Type B pancreatic cell (in vitro differentiated cells): ENCODE results near the gene PAPLN. TPM values are rescaled to one million over a fixed set of nuclear protein-coding genes. Genes with fewer than 3 reads are reported as not detected.
"Not testable (repeated sequence)": the region's sequence is repeated elsewhere in the genome, so short reads cannot be mapped to it uniquely, and the experiment has no call there.

Experiments
- DNase-seq: peaks from one replicate; pipeline ENCODE4 v3.0.0; 2021; ENCODE audit warnings: mixed read lengths; ENCODE audit not compliant: unreplicated experiment; ENCODE audit errors: extremely low spot score
- H3K27ac Mint-ChIP-seq: 2 replicates; pipeline ENCODE4 v1.8.0; 2021; ENCODE audit warnings: mild to moderate bottlenecking, mixed read lengths
- H3K27me3 Mint-ChIP-seq: 2 replicates; pipeline ENCODE4 v1.8.0; 2021; ENCODE audit warnings: mixed read lengths
- H3K36me3 Mint-ChIP-seq: 2 replicates; pipeline ENCODE4 v1.8.0; 2021; ENCODE audit warnings: mixed read lengths
- H3K4me1 Mint-ChIP-seq: one replicate; pipeline ENCODE4 v1.8.0; 2021; ENCODE audit warnings: mixed read lengths; ENCODE audit not compliant: unreplicated experiment
- H3K4me3 Mint-ChIP-seq: 2 replicates; pipeline ENCODE4 v1.8.0; 2021; ENCODE audit warnings: mild to moderate bottlenecking, mixed read lengths
- H3K9me3 Mint-ChIP-seq: 2 replicates; pipeline ENCODE4 v1.8.0; 2021; ENCODE audit warnings: mixed read lengths
- long read RNA-seq: library from polyadenylated mRNA; unstranded; transcript quantifications from one replicate; pipeline ENCODE4 v2.0.0, GENCODE V29; 2020
- total RNA-seq: library from RNA; stranded (reverse); gene quantifications from 2 replicates; pipeline ENCODE4 v1.2.1, GENCODE V29; 2021; ENCODE audit warnings: low replicate concordance
- TF ChIP-seq, protein P1 (sequence below): fragments of 200-600 bp; sonication (generic); conservative IDR thresholded peaks from 2 replicates; pipeline ENCODE4 v1.5.0; 2021; ENCODE audit warnings: antibody characterized with exemption, mild to moderate bottlenecking

The PAPLN gene, protein sequence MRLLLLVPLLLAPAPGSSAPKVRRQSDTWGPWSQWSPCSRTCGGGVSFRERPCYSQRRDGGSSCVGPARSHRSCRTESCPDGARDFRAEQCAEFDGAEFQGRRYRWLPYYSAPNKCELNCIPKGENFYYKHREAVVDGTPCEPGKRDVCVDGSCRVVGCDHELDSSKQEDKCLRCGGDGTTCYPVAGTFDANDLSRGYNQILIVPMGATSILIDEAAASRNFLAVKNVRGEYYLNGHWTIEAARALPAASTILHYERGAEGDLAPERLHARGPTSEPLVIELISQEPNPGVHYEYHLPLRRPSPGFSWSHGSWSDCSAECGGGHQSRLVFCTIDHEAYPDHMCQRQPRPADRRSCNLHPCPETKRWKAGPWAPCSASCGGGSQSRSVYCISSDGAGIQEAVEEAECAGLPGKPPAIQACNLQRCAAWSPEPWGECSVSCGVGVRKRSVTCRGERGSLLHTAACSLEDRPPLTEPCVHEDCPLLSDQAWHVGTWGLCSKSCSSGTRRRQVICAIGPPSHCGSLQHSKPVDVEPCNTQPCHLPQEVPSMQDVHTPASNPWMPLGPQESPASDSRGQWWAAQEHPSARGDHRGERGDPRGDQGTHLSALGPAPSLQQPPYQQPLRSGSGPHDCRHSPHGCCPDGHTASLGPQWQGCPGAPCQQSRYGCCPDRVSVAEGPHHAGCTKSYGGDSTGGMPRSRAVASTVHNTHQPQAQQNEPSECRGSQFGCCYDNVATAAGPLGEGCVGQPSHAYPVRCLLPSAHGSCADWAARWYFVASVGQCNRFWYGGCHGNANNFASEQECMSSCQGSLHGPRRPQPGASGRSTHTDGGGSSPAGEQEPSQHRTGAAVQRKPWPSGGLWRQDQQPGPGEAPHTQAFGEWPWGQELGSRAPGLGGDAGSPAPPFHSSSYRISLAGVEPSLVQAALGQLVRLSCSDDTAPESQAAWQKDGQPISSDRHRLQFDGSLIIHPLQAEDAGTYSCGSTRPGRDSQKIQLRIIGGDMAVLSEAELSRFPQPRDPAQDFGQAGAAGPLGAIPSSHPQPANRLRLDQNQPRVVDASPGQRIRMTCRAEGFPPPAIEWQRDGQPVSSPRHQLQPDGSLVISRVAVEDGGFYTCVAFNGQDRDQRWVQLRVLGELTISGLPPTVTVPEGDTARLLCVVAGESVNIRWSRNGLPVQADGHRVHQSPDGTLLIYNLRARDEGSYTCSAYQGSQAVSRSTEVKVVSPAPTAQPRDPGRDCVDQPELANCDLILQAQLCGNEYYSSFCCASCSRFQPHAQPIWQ
- 0.99 and 2.0 TPM in 2 replicates for total RNA-seq
- long read RNA-seq: 0 reads

DNA sequence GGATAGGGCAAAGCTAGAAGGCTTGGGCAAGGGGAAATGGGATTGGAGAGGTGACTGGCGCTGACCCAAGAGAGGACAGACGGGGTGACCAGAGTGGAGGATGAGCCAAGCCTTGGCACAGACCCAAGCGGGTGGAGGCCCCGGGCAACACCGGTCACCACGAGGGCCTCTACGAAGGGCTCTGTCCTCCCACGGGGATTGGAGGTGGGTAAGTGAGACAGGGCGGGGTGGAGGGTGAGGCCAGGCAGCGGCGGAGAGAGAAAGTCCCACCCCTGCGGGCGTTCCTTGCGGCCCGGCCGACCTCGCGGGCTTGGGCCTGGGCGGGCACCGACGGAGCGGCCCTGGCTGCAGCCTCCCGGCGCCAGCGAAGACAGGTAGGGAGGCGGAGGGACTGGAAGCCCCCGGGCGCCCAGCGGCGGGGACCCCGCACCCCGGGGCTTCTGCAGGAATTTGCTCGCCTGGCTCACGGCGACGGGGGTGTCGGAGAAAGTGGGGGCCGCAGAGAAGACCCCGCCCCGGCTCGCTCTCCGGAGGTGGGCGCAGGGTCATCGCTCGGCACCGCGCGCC is at the start of gene PAPLN:
Gene PAPLN, plus strand, starts transcription at position 288 of the 567 bp plus-strand sequence. CDS start 2,273 bp downstream, outside the sequence.
- Mint-ChIP-seq H3K27ac (peak within 1 kb of the TSS; percentile 54), H3K27me3 (peaks cover 88% of the 10 kb centered on the region), H3K9me3 (no peaks in the 10 kb centered on the region), H3K36me3 (no peaks in the 10 kb centered on the region), H3K4me3 (peak within 1 kb of the TSS; percentile 87), H3K4me1 (peaks cover 29% of the 10 kb centered on the region)
- DNase-seq: no peak
- TF ChIP-seq, protein P1, sequence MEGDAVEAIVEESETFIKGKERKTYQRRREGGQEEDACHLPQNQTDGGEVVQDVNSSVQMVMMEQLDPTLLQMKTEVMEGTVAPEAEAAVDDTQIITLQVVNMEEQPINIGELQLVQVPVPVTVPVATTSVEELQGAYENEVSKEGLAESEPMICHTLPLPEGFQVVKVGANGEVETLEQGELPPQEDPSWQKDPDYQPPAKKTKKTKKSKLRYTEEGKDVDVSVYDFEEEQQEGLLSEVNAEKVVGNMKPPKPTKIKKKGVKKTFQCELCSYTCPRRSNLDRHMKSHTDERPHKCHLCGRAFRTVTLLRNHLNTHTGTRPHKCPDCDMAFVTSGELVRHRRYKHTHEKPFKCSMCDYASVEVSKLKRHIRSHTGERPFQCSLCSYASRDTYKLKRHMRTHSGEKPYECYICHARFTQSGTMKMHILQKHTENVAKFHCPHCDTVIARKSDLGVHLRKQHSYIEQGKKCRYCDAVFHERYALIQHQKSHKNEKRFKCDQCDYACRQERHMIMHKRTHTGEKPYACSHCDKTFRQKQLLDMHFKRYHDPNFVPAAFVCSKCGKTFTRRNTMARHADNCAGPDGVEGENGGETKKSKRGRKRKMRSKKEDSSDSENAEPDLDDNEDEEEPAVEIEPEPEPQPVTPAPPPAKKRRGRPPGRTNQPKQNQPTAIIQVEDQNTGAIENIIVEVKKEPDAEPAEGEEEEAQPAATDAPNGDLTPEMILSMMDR: no peak

DNA sequence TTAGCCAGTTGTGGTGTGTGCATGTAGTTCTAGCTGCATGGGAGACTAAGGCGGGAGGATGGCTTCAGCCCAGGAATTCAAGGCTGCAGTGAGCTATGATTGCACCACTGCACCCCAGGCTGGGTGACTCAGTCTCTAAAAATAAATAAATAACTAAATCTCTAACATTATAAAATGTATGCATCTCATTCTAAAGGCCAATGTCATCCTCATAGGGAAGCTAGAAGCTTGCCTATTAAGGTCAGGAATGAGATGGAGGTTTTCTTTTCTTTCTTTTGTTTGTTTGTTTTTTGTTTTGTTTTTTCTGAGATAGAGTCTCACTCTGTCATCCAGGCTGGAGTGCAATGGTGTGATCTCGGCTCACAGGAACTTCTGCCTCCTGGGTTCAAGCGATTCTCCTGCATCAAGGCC is 48.8 kb upstream of the PAPLN start:
- no peaks in the 10 kb centered on the region for H3K9me3 Mint-ChIP-seq
- TF ChIP-seq, protein P1: no peak
- DNase-seq: no peak
- H3K27me3 Mint-ChIP-seq: no peaks in the 10 kb centered on the region
- H3K27ac Mint-ChIP-seq: no peak overlapping the region
- no peak overlapping the region for H3K4me3 Mint-ChIP-seq
- no peaks in the 10 kb centered on the region for H3K4me1 Mint-ChIP-seq
- H3K36me3 Mint-ChIP-seq: peaks cover 12% of the 10 kb centered on the region

GRCh38 chr14:73189651-73190050 is 47.7 kb upstream of the PAPLN start:
- DNase-seq: no peak
- no peak overlapping the region for H3K27ac Mint-ChIP-seq
- no peaks in the 10 kb centered on the region for H3K9me3 Mint-ChIP-seq
- TF ChIP-seq, protein P1: no peak
- H3K4me3 Mint-ChIP-seq: no peak overlapping the region
- H3K27me3 Mint-ChIP-seq: no peaks in the 10 kb centered on the region
- H3K36me3 Mint-ChIP-seq: peaks cover 12% of the 10 kb centered on the region
- H3K4me1 Mint-ChIP-seq: no peaks in the 10 kb centered on the region

DNA sequence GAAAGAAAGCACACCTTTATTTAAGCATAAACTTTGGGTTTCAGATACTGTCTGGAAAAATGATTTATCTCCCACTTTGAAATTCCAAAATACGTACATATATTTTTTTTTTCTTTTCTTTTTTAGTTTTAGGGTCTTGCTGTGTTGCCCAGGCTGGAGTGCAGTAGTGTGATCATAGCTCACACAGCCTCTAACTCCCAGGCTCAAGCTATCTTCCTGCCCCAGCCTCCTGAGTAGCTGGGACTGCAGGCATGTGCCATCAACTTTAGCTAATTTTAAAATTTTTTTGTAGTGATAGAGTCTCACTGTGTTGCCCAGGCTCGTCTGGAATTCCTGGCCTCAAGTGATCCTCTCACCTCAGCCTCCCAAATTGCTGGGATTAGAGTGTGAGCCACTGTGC is 45.9 kb upstream of the PAPLN start:
- Mint-ChIP-seq H3K36me3 (peaks cover 16% of the 10 kb centered on the region), H3K27me3 (no peaks in the 10 kb centered on the region), H3K9me3 (no peaks in the 10 kb centered on the region), H3K27ac (no peak overlapping the region), H3K4me3 (no peak overlapping the region), H3K4me1 (no peaks in the 10 kb centered on the region)
- no peak for DNase-seq
- TF ChIP-seq, protein P1: no peak

DNA sequence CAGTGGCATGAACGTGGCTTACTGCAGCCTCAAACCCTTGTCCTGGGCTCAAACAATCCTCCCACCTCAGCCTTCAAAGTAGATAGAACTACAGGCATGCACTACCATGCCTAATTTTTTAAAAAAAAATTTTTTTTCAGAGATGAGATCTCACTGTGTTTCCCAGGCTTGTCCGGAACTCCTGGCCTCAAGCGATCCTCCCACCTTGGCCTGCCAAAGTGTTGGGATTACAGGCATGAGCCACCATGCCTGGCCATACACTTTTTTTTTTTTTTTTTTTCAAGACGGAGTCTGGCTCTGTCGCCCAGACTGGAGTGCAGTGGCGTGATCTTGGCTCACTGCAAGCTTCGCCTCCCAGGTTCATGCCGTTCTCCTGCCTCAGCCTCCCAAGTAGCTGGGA is 43.0 kb upstream of the PAPLN start:
- H3K27me3 Mint-ChIP-seq, H3K4me3 Mint-ChIP-seq, H3K9me3 Mint-ChIP-seq, H3K27ac Mint-ChIP-seq, H3K4me1 Mint-ChIP-seq, DNase-seq: not testable (repeated sequence)
- peaks cover 25% of the 10 kb centered on the region for H3K36me3 Mint-ChIP-seq
